Ectodermal cell (in vitro differentiated cells): ENCODE results near the gene NAPA.

Experiments
- H3K27ac ChIP-seq: 2 replicates; pipeline ENCODE4 v1.7.0; 2013; ENCODE audit warnings: mild to moderate bottlenecking, low read depth, low read length; ENCODE audit not compliant: insufficient read depth, poor library complexity, severe bottlenecking
- H3K27me3 ChIP-seq: 2 replicates; pipeline ENCODE4 v1.7.0; 2013; ENCODE audit warnings: mild to moderate bottlenecking, low read length; ENCODE audit not compliant: insufficient read depth, control insufficient read depth, poor library complexity, severe bottlenecking
- H3K36me3 ChIP-seq: one replicate; pipeline ENCODE4 v1.7.0; 2013; ENCODE audit warnings: low read length; ENCODE audit not compliant: control insufficient read depth, insufficient read depth
- H3K4me1 ChIP-seq: one replicate; pipeline ENCODE4 v1.7.0; 2013; ENCODE audit warnings: low read length; ENCODE audit not compliant: control insufficient read depth, insufficient read depth
- H3K4me3 ChIP-seq: 2 replicates; pipeline ENCODE4 v1.7.0; 2013; ENCODE audit warnings: low read depth, low read length, control low read depth; ENCODE audit not compliant: insufficient read depth
- H3K9me3 ChIP-seq: 2 replicates; pipeline ENCODE4 v1.7.0; 2013; ENCODE audit warnings: mild to moderate bottlenecking, low read length, moderate library complexity; ENCODE audit not compliant: control insufficient read depth
- WGBS, 2 experiments: methylation state at CpG; one replicate each; pipeline ENCODE4 v1.1.7; 2013; ENCODE audit warnings: missing lambda C conversion rate in 2 of 2; 5-methylcytosine and 5-hydroxymethylcytosine counted together

The NAPA gene

DNA sequence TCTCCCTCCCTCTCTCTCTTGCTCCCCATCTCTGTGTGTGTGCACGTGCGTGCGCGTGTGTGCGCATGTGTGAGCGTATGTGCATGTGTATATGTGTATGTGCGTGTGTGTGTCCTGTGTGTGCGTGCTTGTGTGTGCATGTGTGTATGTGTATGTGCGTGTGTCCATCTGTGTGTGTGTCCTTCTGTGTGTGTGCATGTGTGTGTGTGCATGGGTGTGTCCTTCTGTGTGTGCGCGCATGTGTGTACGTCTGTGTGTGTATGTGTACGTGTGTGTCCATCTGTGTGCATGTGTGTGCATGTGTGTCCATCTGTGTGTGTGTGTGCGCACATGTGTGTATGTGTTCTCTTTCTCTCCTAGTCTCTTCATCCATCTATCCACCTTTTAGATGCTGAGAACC lies 55.4 kb downstream of the NAPA start:
- Histone ChIP-seq H3K27ac (no peak overlapping the region), H3K27me3 (no peaks in the 10 kb centered on the region), H3K36me3 (no peaks in the 10 kb centered on the region), H3K4me1 (no peaks in the 10 kb centered on the region), H3K4me3 (no peak overlapping the region), H3K9me3 (no peaks in the 10 kb centered on the region)
- WGBS, 2 experiments: 87 to 89% methylated on average over 13 to 14 of the region's 14 CpGs

- no peaks in the 10 kb centered on the region for H3K27me3 ChIP-seq
- H3K4me3 ChIP-seq: no peak overlapping the region
- H3K4me1 ChIP-seq: no peaks in the 10 kb centered on the region
- 65 to 66% methylated on average over 5 of the region's 5 CpGs for WGBS, 2 experiments
- no peak overlapping the region for H3K27ac ChIP-seq
- no peaks in the 10 kb centered on the region for H3K9me3 ChIP-seq
- no peaks in the 10 kb centered on the region for H3K36me3 ChIP-seq
Measured at GRCh38 chr19:47458672-47459071, 56.2 kb downstream of the NAPA start.

DNA sequence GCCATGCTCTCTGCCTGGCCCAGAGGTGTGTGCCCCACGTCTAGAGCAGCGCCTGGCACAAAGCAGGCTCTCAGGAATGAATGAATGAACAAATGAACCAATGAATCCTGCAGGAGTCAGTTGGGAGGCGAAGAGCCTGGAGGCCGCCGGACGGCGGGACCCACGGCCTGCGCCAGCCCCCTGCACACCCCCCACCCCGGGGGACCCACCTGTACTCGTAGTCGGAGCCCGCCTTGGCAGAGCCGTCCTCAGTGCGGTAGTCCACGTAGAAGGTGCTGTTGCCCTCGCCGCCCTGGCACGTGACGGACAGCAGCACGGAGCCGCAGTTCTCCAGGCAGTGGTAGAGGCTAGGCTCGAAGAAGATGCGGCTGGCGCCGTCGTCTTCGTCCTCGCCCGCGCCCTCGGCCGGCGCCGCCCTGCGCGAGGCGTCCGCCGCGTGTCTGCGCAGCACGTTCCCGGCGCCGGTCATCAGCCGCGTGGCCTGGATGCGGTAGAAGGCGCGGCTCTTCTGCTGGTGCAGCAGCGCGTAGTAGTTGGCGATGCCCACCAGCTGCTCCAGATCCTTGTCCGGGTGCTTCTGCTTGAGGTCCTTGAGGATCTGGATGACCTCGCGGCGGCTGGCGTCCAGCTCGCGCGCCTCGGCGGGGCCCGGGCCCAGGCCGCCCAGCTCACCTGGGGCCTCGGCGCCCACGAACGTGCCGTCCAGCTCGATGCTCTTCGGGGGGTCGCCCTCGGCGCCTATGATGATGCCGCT lies 58.0 kb downstream of the NAPA start:
- Histone ChIP-seq H3K27me3 (no peaks in the 10 kb centered on the region), H3K27ac (no peak overlapping the region), H3K4me3 (no peak overlapping the region), H3K9me3 (no peaks in the 10 kb centered on the region), H3K4me1 (no peaks in the 10 kb centered on the region), H3K36me3 (no peaks in the 10 kb centered on the region)
- 95% methylated on average over 77 of the region's 77 CpGs for WGBS, 2 experiments

DNA sequence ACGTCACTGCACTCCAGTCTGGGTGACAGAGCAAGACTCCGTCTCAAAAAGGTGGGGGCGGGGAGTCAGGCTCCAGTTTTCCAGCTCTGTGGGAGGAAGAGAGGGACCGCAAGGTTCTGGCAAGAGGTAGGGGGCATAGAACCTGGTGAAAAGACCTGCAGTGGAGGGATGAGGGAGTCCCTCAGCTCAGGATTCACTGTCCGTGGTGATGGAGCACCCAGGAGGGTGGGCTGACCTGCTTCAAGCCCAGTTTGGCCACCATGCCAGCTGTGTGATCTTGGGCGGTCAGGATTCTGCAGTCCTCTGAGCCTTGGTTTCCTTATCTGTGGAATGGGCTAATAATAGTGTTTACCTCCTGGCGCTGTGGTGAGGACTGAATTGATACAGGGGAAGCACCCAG lies 64.4 kb downstream of the NAPA start:
- Histone ChIP-seq H3K4me3 (no peak overlapping the region), H3K4me1 (peaks cover 6% of the 10 kb centered on the region), H3K36me3 (no peaks in the 10 kb centered on the region), H3K9me3 (no peaks in the 10 kb centered on the region), H3K27me3 (peaks cover 39% of the 10 kb centered on the region), H3K27ac (no peak overlapping the region)
- WGBS, 2 experiments: 72 to 77% methylated on average over 6 of the region's 7 CpGs

DNA sequence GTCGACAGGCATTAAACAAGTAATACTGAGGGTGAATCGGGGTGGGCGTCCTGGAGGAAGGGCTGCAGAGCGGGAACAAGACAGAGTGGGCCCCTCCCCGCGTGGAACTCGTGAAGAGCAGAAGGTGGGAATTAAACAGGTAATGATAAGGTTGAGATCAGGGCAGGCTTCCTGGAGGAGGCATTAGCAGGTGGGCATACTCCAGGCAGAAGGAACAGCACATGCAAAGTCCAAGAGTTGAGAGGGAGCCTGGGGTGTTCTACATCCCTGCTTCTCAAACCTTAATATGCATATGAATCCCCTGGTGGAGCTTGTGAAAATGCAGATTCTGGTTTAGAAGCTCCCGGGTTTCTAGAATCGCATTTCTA lies 66.5 kb downstream of the NAPA start:
- 44 to 47% methylated on average over 9 of the region's 9 CpGs for WGBS, 2 experiments
- H3K36me3 ChIP-seq: no peaks in the 10 kb centered on the region
- peaks cover 8% of the 10 kb centered on the region for H3K4me1 ChIP-seq
- H3K27ac ChIP-seq: no peak overlapping the region
- H3K4me3 ChIP-seq: no peak overlapping the region
- peaks cover 58% of the 10 kb centered on the region for H3K27me3 ChIP-seq
- no peaks in the 10 kb centered on the region for H3K9me3 ChIP-seq

DNA sequence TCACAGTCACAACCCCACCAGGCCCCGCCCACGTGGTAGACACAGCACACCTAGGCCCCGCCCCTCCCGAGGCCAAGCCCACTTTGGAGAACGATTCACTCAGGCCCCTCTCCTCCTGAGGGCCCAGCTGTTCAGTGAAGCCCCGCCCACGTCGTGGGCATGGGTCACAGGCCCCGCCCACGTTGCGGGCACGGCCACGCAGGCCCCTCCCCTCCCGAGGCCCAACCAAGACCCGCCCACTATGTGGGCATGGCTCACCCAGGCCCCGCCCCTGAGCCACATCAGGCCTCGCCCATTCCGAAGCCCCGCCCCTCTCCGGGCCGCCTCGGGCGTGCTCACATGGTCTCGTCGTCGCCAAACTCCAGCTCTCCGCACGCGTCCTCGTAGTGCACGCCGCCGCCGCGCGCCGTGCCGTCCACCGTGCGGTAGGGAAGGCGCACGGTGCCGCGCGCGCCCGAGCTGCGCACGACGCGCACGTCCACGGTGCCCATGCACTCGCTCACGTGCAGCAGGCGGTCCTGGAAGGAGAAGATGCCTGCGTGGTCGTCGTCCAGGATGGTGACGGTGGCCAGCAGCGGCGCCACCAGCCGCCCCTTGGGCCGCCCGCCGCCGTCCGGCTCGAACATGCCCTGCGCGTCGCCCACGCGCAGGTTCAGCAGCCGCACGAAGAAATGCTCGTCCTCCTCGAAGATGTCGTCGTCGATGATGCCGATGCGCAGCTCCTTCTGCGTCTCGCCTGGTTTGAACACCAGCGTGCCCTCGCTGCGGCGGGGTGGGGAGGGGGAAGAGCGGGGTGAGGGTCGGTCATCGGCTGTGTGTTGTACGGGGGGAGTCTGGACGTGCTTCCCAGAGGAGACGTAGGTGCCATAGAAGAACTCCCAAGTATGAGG lies 67.1 kb downstream of the NAPA start:
- Histone ChIP-seq H3K36me3 (no peaks in the 10 kb centered on the region), H3K4me3 (peak overlapping the region; percentile 28), H3K27me3 (peaks cover 59% of the 10 kb centered on the region), H3K27ac (no peak overlapping the region), H3K4me1 (peaks cover 8% of the 10 kb centered on the region), H3K9me3 (no peaks in the 10 kb centered on the region)
- 6% methylated on average over 95 of the region's 95 CpGs for WGBS, 2 experiments

DNA sequence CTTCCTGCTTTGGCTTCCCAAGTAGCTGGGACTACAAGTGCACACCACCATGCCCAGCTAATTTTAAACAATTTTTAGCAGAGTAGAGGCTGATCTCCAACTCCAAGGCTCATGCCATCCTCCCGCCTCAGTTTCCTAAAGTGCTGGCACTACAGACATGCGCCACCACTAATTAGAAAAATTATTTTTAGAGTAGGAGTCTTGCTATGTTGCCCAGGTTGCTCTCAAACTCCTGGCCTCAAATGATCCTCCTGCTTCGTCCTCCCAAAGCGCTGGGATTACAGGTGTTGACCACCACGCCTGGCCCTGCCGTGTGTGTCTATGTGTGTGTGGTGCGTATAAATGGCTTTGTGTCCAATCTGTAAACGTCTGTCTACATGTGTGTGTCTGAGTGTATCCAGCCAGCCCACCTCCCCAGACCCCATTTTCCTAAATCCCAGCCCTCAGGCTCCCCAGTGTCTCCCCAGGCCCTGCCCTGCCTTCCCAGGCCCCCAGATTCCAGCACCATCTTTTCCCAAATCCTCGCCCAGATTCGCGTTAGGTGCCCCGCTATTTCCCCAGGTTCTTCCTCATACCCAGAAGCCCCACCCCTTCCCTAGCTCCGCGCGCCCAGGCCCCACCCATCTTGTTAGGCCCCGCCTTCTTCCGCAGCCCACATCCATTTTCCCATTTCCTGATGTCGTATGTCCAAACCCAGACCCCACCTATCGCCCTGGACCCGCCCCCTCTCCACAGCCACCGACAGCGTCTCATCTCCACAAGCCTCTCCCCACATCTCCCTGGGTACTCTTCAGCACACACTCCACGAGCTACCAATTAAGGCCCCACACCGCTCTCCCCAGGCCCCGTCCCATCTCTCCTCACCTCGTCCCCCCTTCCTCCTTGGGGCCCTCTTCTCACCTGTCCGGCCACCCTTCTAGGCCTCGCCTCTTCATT lies 68.1 kb downstream of the NAPA start:
- no peaks in the 10 kb centered on the region for H3K9me3 ChIP-seq
- H3K4me3 ChIP-seq: no peak overlapping the region
- no peaks in the 10 kb centered on the region for H3K36me3 ChIP-seq
- no peak overlapping the region for H3K27ac ChIP-seq
- 26 to 29% methylated on average over 28 of the region's 28 CpGs for WGBS, 2 experiments
- H3K4me1 ChIP-seq: peaks cover 8% of the 10 kb centered on the region
- H3K27me3 ChIP-seq: peaks cover 59% of the 10 kb centered on the region

DNA sequence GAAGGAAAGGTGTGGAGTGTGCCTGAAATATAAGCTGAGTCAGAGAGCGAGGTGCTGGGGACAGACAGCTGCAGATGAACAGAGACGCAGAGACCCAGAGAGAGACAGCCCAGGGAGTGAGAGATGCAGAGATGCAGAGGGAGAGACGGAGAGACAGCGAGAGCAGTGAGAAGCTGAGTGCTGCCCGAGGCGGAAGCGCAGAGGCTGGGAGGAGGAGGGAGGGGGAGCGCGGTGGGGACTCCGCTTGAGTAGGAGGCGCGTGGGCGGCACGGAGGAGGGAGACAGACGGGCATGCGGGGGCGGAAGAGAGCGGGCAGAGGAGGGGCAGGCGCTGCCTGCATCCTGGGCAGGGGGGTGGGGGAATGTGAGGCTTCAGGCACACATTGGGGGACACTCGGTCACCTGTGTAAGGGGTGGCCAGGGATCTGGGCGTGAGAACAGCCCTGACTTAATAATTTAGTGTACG lies 68.9 kb downstream of the NAPA start:
- Histone ChIP-seq H3K4me1 (peaks cover 8% of the 10 kb centered on the region), H3K27me3 (peaks cover 59% of the 10 kb centered on the region), H3K4me3 (no peak overlapping the region), H3K27ac (no peak overlapping the region), H3K9me3 (no peaks in the 10 kb centered on the region), H3K36me3 (no peaks in the 10 kb centered on the region)
- 10 to 11% methylated on average over 22 of the region's 22 CpGs for WGBS, 2 experiments

DNA sequence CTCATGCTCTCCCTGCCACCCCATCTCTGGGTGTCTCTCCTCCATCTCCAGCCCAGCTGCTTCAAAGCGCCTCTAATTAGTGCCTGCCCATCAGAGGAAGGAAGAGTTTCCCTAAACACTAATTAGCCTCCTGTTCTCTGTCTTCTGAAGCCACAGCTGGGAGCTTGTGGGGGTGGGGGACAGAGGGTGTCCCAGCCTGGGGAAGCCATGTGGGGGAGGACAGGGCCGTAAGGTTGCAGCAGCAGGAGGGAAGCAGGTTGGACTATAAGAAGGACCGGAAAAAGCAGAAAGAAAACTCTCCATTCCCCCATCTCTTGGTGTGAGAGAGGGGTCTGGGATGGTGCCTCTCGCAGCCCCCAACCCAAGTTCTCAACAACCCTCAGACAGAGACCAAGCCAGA lies 69.3 kb downstream of the NAPA start:
- Histone ChIP-seq H3K9me3 (no peaks in the 10 kb centered on the region), H3K4me3 (no peak overlapping the region), H3K4me1 (peaks cover 8% of the 10 kb centered on the region), H3K36me3 (no peaks in the 10 kb centered on the region), H3K27me3 (peaks cover 59% of the 10 kb centered on the region), H3K27ac (no peak overlapping the region)
- WGBS, 2 experiments: 37 to 46% methylated on average over 2 to 4 of the region's 4 CpGs
